Peyer's patch (tissue), 4 donors: ENCODE results near the gene PKLR.

Experiments used
- POLR2A ChIP-seq, 2 donors: fragments of 450-650 bp; IDR thresholded peaks; one replicate each; pipeline ENCODE4 v1.5.1; 2017; ENCODE audit warnings: antibody characterized with exemption in 2 of 2, mild to moderate bottlenecking in 2 of 2, moderate library complexity in 2 of 2
- TF ChIP-seq, protein P1 (sequence below), 6 experiments: fragments of 450-650 bp in 4 of 6; fragments of 200-600 bp in 2 of 6; sonication (generic) in 1 of 6; IDR thresholded peaks; one replicate each; pipeline ENCODE4 v1.5.1; 2017 to 2019; ENCODE audit warnings: antibody characterized with exemption in 6 of 6, mild to moderate bottlenecking in 3 of 6, moderate library complexity in 1 of 6

DNA sequence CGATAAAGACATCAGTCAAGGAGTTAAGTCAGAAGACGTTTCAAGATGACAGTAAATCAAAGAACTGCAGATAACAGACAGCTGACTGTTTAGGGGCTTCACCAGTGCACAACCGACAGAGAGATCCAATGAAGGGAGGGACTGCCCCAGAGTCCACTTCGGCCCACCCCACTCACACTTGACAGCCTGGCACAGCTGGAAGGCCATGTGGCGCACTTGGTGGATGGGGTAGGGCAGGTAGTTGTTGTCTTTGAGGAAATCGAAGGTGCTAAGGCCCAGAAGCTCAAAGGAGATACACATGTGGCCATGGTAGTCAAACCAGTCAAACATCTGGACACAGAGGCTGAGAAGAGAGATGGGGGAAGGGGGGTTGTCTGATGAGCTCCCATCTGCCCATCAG, 34.7 kb downstream of the PKLR start:
- TF ChIP-seq, protein P1, sequence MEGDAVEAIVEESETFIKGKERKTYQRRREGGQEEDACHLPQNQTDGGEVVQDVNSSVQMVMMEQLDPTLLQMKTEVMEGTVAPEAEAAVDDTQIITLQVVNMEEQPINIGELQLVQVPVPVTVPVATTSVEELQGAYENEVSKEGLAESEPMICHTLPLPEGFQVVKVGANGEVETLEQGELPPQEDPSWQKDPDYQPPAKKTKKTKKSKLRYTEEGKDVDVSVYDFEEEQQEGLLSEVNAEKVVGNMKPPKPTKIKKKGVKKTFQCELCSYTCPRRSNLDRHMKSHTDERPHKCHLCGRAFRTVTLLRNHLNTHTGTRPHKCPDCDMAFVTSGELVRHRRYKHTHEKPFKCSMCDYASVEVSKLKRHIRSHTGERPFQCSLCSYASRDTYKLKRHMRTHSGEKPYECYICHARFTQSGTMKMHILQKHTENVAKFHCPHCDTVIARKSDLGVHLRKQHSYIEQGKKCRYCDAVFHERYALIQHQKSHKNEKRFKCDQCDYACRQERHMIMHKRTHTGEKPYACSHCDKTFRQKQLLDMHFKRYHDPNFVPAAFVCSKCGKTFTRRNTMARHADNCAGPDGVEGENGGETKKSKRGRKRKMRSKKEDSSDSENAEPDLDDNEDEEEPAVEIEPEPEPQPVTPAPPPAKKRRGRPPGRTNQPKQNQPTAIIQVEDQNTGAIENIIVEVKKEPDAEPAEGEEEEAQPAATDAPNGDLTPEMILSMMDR (IDR thresholded peaks at IDR 0.05): no peak
- TF ChIP-seq POLR2A (IDR thresholded peaks at IDR 0.05): no peak
